GM21515 (cell line): ENCODE data around the gene RPL15.

Experiments used
- ATAC-seq: cut with Tn5 transposase; IDR thresholded peaks from one replicate; pipeline ENCODE4 v1.9.1; 2021; ENCODE audit not compliant: unreplicated experiment

RPL15 gene

GRCh38 chr3:23928524-23928923 lies 11.6 kb downstream of the RPL15 start:
- no peak for ATAC-seq

DNA sequence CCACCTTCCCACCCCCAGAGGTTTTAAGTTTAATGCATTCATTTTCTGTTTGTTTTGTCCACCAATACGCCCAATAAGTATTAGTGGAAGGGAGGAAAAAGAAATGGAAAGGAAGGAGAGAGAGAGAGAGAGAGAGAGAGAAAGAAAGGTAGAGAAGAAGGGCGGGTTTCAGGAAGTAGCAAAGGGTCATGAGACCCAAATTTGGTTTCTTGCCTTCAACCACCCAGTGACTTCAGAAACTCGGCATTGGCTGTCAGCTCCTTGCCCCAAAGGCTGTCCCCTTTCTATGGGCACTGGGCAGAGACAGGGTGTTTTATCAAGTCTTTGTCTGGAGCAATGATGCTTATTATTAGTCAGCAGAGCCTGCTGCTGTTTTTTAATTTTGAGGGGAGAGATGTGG lies 14.7 kb downstream of the RPL15 start:
- no peak for ATAC-seq

- ATAC-seq, result no peak
Measured at GRCh38 chr3:23932571-23932970, 15.6 kb downstream of the RPL15 start.

DNA sequence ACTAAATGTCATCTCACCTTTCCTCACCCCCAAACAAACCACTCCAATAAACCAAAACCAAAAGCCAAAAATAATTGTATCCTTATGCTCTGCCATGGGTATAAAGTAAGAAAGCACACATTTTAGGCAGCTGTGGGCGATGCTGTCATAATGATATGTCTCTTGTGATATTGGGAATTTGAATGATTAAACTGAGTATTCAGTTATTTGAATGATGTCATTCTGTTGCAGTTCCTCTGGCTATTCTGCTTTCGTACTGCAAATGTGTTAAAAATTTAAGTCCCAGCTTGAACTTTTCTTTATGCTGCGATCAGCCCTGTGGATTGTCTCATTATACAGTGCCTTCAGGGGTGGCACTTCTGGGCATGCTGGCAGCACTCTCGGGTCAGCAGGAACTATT lies 17.3 kb downstream of the RPL15 start:
- ATAC-seq, result no peak

- no peak for ATAC-seq
Measured at GRCh38 chr3:23937296-23937695, 20.4 kb downstream of the RPL15 start.

DNA sequence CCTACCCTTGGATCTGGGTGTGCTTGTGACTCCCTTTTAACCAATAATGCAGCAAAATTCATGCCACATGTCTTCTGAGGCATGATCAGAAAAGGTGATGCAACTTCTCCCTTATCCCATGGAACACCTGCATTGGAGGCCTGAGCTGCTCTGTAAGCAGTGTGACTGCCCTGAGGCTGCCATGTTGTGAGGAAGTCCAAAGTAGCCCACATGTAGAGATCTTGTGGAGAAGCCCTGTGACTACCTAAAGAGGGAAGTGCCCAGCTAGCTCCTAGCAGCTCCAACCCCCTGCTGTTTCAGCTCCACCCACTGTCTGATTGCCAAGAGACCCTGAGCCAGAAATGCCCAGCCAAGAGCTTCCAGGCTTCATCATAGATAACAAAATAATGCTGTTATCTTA lies 21.8 kb downstream of the RPL15 start:
- ATAC-seq, result no peak

DNA sequence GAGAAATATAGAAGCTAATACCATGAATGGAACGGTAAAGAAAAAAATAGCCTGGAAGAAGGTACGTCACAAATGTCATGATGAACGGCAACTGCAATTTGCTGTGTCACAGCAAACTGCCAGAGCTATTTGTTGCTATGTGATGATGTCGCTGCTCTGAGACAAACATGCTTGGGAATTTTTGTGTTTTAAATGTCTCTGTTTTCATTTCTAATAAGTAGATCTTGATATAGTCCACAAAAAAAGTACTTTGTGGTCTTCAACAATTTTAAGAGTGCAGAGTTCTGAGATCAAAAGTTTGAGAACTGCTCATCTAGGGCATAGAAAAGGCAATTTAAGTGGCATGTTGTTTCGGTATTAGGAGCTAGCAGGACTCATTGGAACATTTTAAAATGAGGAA lies 23.8 kb downstream of the RPL15 start:
- ATAC-seq, result no peak

DNA sequence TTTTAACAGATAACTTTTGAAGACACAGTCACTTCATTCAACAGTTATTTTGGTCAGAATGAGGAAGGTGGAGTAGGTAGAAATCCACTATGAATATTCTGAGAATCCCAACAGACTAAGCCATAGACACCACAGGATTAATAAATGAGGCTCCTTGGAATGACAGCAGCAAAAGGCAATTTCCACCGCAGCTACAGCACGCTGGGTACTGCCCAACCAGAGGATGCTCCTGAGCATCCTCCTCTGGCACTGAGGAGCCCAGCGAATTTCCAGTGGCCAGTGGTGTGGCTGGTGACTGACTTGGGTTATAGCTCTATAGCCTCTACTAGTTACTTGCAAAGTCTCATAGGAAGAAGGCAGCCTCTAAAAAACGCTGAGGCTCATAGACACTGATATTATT lies 24.5 kb downstream of the RPL15 start:
- ATAC-seq, result no peak

DNA sequence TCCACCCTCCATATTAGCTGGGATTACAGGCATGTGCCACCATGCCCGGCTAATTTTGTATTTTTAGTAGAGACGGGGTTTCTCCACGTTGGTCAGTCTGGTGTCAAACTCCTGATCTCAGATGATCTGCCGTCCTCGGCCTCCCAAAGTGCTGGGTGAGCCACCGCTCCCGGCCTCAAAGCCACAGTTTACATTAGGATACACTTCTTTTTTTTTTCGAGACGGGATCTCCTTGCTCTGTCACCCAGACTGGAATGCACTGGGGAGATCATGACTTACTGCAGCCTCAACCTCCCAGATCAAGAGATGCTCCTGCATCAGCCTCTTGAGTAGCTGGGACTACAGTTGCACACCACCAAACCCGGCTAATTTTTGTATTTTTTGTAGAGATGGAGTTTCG lies 25.6 kb downstream of the RPL15 start:
- no peak for ATAC-seq

GRCh38 chr3:23944007-23944783 lies 27.3 kb downstream of the RPL15 start:
- ATAC-seq, result no peak

DNA sequence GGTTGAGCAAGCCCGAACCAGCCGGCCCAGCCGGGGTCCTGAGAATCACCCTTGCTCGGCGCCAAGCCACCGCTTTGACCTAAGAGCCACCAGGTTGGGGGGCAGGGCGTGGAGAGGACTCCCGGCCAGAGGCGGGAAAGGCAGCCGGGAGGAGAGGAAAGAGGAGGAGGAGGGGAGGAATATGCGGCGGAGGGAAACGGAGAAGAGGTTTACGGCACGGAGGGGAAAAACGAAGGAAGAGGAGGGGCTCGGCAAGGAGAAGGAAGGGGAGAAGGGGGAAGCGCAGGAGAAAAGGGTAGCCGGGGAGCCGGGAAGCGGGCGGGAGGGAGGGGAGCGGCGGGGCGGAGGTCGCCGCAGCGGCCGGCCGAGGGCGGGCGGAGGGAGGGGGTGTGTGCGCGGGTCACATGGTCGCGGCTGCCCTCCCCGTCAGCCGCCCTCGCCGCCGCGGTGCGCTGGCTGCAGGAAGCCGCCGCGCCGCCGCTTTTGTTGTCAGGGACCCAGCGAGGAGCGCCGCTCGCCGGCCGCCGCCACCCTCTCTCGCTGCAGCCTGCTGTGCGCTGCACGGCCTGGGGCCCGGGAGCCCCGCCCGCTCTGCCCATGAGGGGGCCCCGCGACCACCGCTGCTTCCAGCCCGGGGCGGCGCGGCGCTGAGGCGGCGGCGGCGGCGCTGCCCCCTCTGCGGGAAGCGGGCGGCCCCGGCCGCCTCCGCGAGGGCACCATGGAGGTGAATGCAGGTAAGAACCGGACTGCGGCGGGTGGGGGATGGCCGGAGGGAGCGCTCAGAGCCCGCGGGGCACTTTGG lies 28.1 kb downstream of the RPL15 start, which contains the start of gene NR1D2:
Gene NR1D2, plus strand, starts transcription at position 426 of the 802 bp plus-strand sequence. Its CDS starts 293 bp downstream, at position 719.
- peak; percentile 58 for ATAC-seq

GRCh38 chr3:23945663-23945912 lies 28.7 kb downstream of the RPL15 start:
- no peak for ATAC-seq

- peak; percentile 80 for ATAC-seq
Measured at GRCh38 chr3:23945913-23946687, 29.2 kb downstream of the RPL15 start.

GRCh38 chr3:23948761-23949160 lies 31.8 kb downstream of the RPL15 start:
- ATAC-seq, result no peak

GRCh38 chr3:23949784-23950183 lies 32.9 kb downstream of the RPL15 start:
- ATAC-seq, result peak; percentile 20

GRCh38 chr3:23950293-23950692 lies 33.4 kb downstream of the RPL15 start:
- peak; percentile 21 for ATAC-seq

- peak; percentile 44 for ATAC-seq
Measured at GRCh38 chr3:23952646-23953045, 35.7 kb downstream of the RPL15 start.

- no peak for ATAC-seq
Measured at GRCh38 chr3:23953523-23953922, 36.6 kb downstream of the RPL15 start.

GRCh38 chr3:23954144-23954543 lies 37.2 kb downstream of the RPL15 start:
- ATAC-seq, result no peak

GRCh38 chr3:23956701-23957100 lies 39.8 kb downstream of the RPL15 start:
- ATAC-seq, result no peak

- ATAC-seq, result no peak
Measured at GRCh38 chr3:23959135-23959900, 42.4 kb downstream of the RPL15 start.
